HepG2 (cell line): ENCODE measurements around the gene KRTAP12-1. TPM values are rescaled to one million over a fixed set of nuclear protein-coding genes. Genes with fewer than 3 reads are reported as not detected.
A peak's percentile ranks its signal among the peaks of the same experiment; 100 is the strongest.

Experiments
- FOXO1 ChIP-seq: sonication (generic); formaldehyde crosslinking; IDR thresholded peaks from 2 replicates; pipeline ENCODE4 v1.4.0; 2020; ENCODE audit warnings: missing genetic modification reagents
- HCFC1 ChIP-seq: fragments of 150-350 bp; IDR thresholded peaks from 2 replicates; pipeline ENCODE4 v1.6.1; 2014; ENCODE audit warnings: low read depth, low read length
- KLF15 ChIP-seq: sonication (generic); formaldehyde crosslinking; IDR thresholded peaks from 2 replicates; pipeline ENCODE4 v1.8.1; 2023; ENCODE audit warnings: borderline replicate concordance, mild to moderate bottlenecking, inconsistent platforms, missing genetic modification reagents, mixed read lengths
- KLF6 ChIP-seq: IDR thresholded peaks from 2 replicates; pipeline ENCODE4 v1.8.0; 2016; ENCODE audit warnings: missing biosample characterization, missing genetic modification reagents
- NBN ChIP-seq: fragments of 450-650 bp; conservative IDR thresholded peaks from 2 replicates; pipeline ENCODE4 v1.6.1; 2017
- NFIC ChIP-seq: IDR thresholded peaks from 2 replicates; pipeline ENCODE4 v1.6.1; 2012; ENCODE audit warnings: mild to moderate bottlenecking, low read length, inconsistent platforms
- NFKBIZ ChIP-seq: IDR thresholded peaks from 2 replicates; pipeline ENCODE4 v1.6.1; 2018; ENCODE audit warnings: missing genetic modification reagents, missing compliant biosample characterization
- NFRKB ChIP-seq: fragments of 450-650 bp; IDR thresholded peaks from 2 replicates; pipeline ENCODE4 v1.6.1; 2017
- TAF1 ChIP-seq: sonication (generic); formaldehyde crosslinking; IDR thresholded peaks from 2 replicates; pipeline ENCODE4 v1.4.0; 2020; ENCODE audit warnings: missing genetic modification reagents
- THYN1 ChIP-seq: sonication (generic); formaldehyde crosslinking; IDR thresholded peaks from 2 replicates; pipeline ENCODE4 v1.8.1; 2023; ENCODE audit warnings: low read depth, mild to moderate bottlenecking, moderate library complexity, missing genetic modification reagents, borderline replicate concordance
- YEATS2 ChIP-seq: sonication (generic); formaldehyde crosslinking; IDR thresholded peaks from 2 replicates; pipeline ENCODE4 v1.4.0; 2020; ENCODE audit warnings: missing genetic modification reagents, borderline replicate concordance
- ZFP36L1 ChIP-seq: sonication (generic); formaldehyde crosslinking; IDR thresholded peaks from 2 replicates; pipeline ENCODE4 v1.8.0; 2022; ENCODE audit warnings: mild to moderate bottlenecking, missing genetic modification reagents, moderate library complexity
- ZNF10 ChIP-seq: sonication (generic); formaldehyde crosslinking; IDR thresholded peaks from 2 replicates; pipeline ENCODE4 v1.4.0; 2020; ENCODE audit warnings: mild to moderate bottlenecking, low read depth, missing genetic modification reagents, borderline replicate concordance
- ZNF235 ChIP-seq: sonication (generic); formaldehyde crosslinking; IDR thresholded peaks from 2 replicates; pipeline ENCODE4 v1.8.1; 2023; ENCODE audit warnings: mild to moderate bottlenecking, missing genetic modification reagents, borderline replicate concordance
- ZNF253 ChIP-seq: sonication (generic); formaldehyde crosslinking; IDR thresholded peaks from 2 replicates; pipeline ENCODE4 v1.8.0; 2022; ENCODE audit warnings: mild to moderate bottlenecking, missing genetic modification reagents, borderline replicate concordance
- ZNF256 ChIP-seq: sonication (generic); formaldehyde crosslinking; conservative IDR thresholded peaks from 2 replicates; pipeline ENCODE4 v1.4.0; 2020; ENCODE audit warnings: missing genetic modification reagents
- ZNF614 ChIP-seq: IDR thresholded peaks from 2 replicates; pipeline ENCODE4 v1.6.1; 2018; ENCODE audit warnings: missing biosample characterization, missing genetic modification reagents, inconsistent platforms, borderline replicate concordance
- ZNF670 ChIP-seq: sonication (generic); formaldehyde crosslinking; IDR thresholded peaks from 2 replicates; pipeline ENCODE4 v1.8.0; 2022; ENCODE audit warnings: mild to moderate bottlenecking, missing genetic modification reagents, borderline replicate concordance
- ZNF770 ChIP-seq: sonication (generic); formaldehyde crosslinking; IDR thresholded peaks from 2 replicates; pipeline ENCODE4 v1.5.0; 2020; ENCODE audit warnings: mild to moderate bottlenecking, missing genetic modification reagents
- ZNF772 ChIP-seq: sonication (generic); formaldehyde crosslinking; IDR thresholded peaks from 2 replicates; pipeline ENCODE4 v1.5.0; 2020; ENCODE audit warnings: mild to moderate bottlenecking, missing genetic modification reagents
- ZNF781 ChIP-seq: sonication (generic); formaldehyde crosslinking; IDR thresholded peaks from 2 replicates; pipeline ENCODE4 v1.5.1; 2020; ENCODE audit warnings: borderline replicate concordance, mild to moderate bottlenecking, missing genetic modification reagents; ENCODE audit errors: not compliant biosample characterization
- ZNF891 ChIP-seq: sonication (generic); formaldehyde crosslinking; IDR thresholded peaks from 2 replicates; pipeline ENCODE4 v1.5.0; 2020; ENCODE audit warnings: mild to moderate bottlenecking, missing genetic modification reagents
- polyA plus RNA-seq, 8 experiments: library from polyadenylated mRNA; depleted of rRNA in 3 of 8; stranded (reverse) in 7 of 8; unstranded in 1 of 8; fragments of >200 nt; fragmentation: Illumina TruSeq in 4 of 8; extraction: Trizol in 4 of 8; gene quantifications; 2 replicates each; pipeline versions ENCODE4 v1.2.1 to v1.2.3, GENCODE V29; 2011 to 2016; ENCODE audit warnings: low read depth in 4 of 8, missing spikeins in 1 of 8, mixed read lengths in 1 of 8; ENCODE audit not compliant: insufficient read depth in 1 of 8
- total RNA-seq, 5 experiments: library from RNA; depleted of rRNA; stranded (reverse); fragments of >200 nt; fragmentation: Illumina TruSeq; extraction: Trizol; gene quantifications; 2 replicates each; pipeline ENCODE4 v1.2.3, GENCODE V29; 2016; ENCODE audit warnings: low read depth in 1 of 5
- TF ChIP-seq, protein P1 (sequence below): sonication (generic); formaldehyde crosslinking; IDR thresholded peaks from 2 replicates; pipeline ENCODE4 v1.4.0; 2020; ENCODE audit warnings: mild to moderate bottlenecking, missing genetic modification reagents
- TF ChIP-seq, protein P2 (sequence below): IDR thresholded peaks from 2 replicates; pipeline ENCODE4 v1.6.1; 2016; ENCODE audit warnings: control low read depth
- TF ChIP-seq, protein P3 (sequence below): sonication (generic); formaldehyde crosslinking; IDR thresholded peaks from 2 replicates; pipeline ENCODE4 v1.4.0; 2020; ENCODE audit warnings: mild to moderate bottlenecking, missing genetic modification reagents

The KRTAP12-1 gene
- total and polyA plus RNA-seq, 2 of the 13 experiments (the other 11 are each of a cell fraction or from before 2014, with no cell fraction given) = not detected

DNA sequence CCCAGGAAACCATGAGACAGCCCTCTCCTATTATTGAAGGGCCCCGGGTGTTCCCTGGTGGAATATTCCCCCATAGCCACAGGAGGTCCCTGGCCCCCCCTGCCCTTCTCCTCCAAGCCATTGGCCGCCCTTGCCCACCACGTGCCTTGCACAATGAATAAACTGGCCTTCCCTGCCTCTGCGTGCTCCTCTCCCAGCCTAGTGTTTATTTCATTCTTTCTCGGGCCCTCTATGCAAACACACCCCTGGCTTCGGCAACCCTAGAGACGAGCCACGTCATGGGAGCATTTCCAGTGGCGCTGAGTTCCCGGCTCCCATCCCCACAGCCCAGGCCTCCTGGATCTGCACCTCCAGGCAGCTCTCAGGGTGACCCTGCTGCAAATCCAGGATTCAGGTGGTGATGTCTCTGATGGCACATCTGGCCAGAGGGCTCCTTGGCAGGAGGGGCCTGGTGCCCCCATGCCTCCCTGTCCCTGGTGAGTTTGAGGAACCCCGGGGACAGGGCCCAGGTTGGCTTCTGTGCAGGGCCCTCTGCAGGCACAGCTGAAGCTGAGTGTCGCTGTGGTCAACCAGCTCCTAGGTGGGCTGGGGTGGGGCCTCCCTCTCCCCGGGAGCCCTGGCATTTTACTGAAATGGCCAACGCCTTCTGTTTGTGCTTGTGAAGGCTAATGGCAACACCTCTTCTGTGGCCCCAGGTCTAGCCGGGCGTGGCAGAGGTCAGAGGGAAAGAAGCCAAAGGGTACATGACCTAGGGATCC is 21.2 kb upstream of the KRTAP12-1 start (continued):
- TF ChIP-seq, protein P1, sequence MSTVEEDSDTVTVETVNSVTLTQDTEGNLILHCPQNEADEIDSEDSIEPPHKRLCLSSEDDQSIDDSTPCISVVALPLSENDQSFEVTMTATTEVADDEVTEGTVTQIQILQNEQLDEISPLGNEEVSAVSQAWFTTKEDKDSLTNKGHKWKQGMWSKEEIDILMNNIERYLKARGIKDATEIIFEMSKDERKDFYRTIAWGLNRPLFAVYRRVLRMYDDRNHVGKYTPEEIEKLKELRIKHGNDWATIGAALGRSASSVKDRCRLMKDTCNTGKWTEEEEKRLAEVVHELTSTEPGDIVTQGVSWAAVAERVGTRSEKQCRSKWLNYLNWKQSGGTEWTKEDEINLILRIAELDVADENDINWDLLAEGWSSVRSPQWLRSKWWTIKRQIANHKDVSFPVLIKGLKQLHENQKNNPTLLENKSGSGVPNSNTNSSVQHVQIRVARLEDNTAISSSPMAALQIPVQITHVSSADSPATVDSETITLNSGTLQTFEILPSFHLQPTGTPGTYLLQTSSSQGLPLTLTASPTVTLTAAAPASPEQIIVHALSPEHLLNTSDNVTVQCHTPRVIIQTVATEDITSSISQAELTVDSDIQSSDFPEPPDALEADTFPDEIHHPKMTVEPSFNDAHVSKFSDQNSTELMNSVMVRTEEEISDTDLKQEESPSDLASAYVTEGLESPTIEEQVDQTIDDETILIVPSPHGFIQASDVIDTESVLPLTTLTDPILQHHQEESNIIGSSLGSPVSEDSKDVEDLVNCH (CRISPR knock-in tag) = no peak
- TF ChIP-seq ZNF781 (CRISPR knock-in tag) = no peak
- TF ChIP-seq NFKBIZ = no peak; the same call in 1 of the 2 replicates
- no peak for TF ChIP-seq ZNF235 (CRISPR knock-in tag)
- no peak for TF ChIP-seq NFRKB
- peak; percentile 23; the same call in 1 of the 2 replicates for TF ChIP-seq YEATS2 (CRISPR knock-in tag)
- TF ChIP-seq TAF1 = no peak
- TF ChIP-seq ZNF670 = peak; percentile 66; the same call in 1 of the 2 replicates
- peak; percentile 76; the same call in 1 of the 2 replicates for TF ChIP-seq KLF6 (CRISPR knock-in tag)
- TF ChIP-seq FOXO1 (CRISPR knock-in tag) = no peak; the same call in 1 of the 2 replicates
- no peak for TF ChIP-seq ZNF891 (CRISPR knock-in tag)
- TF ChIP-seq KLF15 = no peak
- no peak for TF ChIP-seq NFIC
- TF ChIP-seq, protein P2, sequence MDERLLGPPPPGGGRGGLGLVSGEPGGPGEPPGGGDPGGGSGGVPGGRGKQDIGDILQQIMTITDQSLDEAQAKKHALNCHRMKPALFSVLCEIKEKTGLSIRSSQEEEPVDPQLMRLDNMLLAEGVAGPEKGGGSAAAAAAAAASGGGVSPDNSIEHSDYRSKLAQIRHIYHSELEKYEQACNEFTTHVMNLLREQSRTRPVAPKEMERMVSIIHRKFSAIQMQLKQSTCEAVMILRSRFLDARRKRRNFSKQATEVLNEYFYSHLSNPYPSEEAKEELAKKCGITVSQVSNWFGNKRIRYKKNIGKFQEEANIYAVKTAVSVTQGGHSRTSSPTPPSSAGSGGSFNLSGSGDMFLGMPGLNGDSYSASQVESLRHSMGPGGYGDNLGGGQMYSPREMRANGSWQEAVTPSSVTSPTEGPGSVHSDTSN (CRISPR knock-in tag) = no peak
- 0 out of 2 replicates have a peak, but pooled peaks have one; percentile 48 for TF ChIP-seq ZNF256 (CRISPR knock-in tag)
- TF ChIP-seq THYN1 (CRISPR knock-in tag) = no peak
- TF ChIP-seq ZFP36L1 (CRISPR knock-in tag) = peak; percentile 94; the same call in 1 of the 2 replicates
- no peak for TF ChIP-seq NBN
- TF ChIP-seq ZNF772 (CRISPR knock-in tag) = no peak
- TF ChIP-seq ZNF253 (CRISPR knock-in tag) = no peak
- 0 out of 2 replicates have a peak, but pooled peaks have one; percentile 26 for TF ChIP-seq ZNF614 (CRISPR knock-in tag)
- TF ChIP-seq HCFC1 = no peak
- no peak for TF ChIP-seq ZNF770 (CRISPR knock-in tag)
- TF ChIP-seq ZNF10 (CRISPR knock-in tag) = no peak
- TF ChIP-seq, protein P3, sequence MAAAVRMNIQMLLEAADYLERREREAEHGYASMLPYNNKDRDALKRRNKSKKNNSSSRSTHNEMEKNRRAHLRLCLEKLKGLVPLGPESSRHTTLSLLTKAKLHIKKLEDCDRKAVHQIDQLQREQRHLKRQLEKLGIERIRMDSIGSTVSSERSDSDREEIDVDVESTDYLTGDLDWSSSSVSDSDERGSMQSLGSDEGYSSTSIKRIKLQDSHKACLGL (CRISPR knock-in tag) = no peak
